Nephron progenitor cell (in vitro differentiated cells): ENCODE measurements around the gene ABI2.

ENCODE experiments used
- DNase-seq: peaks from one replicate; pipeline ENCODE4 v3.0.0; 2021
- H3K27ac Mint-ChIP-seq: 2 replicates; pipeline ENCODE4 v1.8.0; 2021; ENCODE audit warnings: mild to moderate bottlenecking, moderate library complexity, mixed read lengths
- H3K27me3 Mint-ChIP-seq: 2 replicates; pipeline ENCODE4 v1.8.0; 2021; ENCODE audit warnings: mild to moderate bottlenecking, low read depth, mixed read lengths; ENCODE audit not compliant: poor library complexity
- H3K36me3 Mint-ChIP-seq: 2 replicates; pipeline ENCODE4 v1.8.0; 2021; ENCODE audit warnings: low read depth, mixed read lengths
- H3K4me1 Mint-ChIP-seq: 2 replicates; pipeline ENCODE4 v1.8.0; 2021; ENCODE audit warnings: mixed read lengths
- H3K4me3 Mint-ChIP-seq: 2 replicates; pipeline ENCODE4 v1.8.0; 2021; ENCODE audit warnings: mild to moderate bottlenecking, moderate library complexity, mixed read lengths
- H3K9me3 Mint-ChIP-seq: 2 replicates; pipeline ENCODE4 v1.8.0; 2021; ENCODE audit warnings: mild to moderate bottlenecking, moderate library complexity, mixed read lengths
- TF ChIP-seq, protein P1 (sequence below): fragments of 200-600 bp; sonication (generic); IDR thresholded peaks from 2 replicates; pipeline ENCODE4 v1.5.0; 2021; ENCODE audit warnings: antibody characterized with exemption

ABI2 gene

DNA sequence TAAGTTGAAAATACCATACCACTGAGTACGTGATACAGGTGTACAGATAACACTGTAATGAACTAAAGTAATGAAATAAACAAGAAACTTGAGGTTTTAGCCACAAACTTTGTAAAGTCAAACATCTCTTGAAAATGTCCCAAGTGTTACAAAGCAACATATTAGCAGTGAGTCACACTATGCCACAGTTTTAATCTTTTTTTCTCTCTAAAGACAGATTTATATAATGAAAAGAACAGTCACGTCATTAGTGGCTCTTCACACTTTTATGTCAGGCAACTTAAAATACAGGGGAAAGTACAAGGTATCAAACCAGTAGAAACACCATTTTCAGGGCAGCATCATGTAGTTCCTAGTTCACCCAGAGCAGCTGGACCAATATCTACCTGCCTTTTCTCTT is 164.8 kb downstream of the ABI2 start:
- Mint-ChIP-seq H3K27me3 (no peaks in the 10 kb centered on the region), H3K4me1 (peaks cover 21% of the 10 kb centered on the region), H3K36me3 (peaks cover 50% of the 10 kb centered on the region), H3K27ac (peak overlapping the region; percentile 58), H3K4me3 (no peak overlapping the region), H3K9me3 (no peaks in the 10 kb centered on the region)
- DNase-seq = no peak
- TF ChIP-seq, protein P1, sequence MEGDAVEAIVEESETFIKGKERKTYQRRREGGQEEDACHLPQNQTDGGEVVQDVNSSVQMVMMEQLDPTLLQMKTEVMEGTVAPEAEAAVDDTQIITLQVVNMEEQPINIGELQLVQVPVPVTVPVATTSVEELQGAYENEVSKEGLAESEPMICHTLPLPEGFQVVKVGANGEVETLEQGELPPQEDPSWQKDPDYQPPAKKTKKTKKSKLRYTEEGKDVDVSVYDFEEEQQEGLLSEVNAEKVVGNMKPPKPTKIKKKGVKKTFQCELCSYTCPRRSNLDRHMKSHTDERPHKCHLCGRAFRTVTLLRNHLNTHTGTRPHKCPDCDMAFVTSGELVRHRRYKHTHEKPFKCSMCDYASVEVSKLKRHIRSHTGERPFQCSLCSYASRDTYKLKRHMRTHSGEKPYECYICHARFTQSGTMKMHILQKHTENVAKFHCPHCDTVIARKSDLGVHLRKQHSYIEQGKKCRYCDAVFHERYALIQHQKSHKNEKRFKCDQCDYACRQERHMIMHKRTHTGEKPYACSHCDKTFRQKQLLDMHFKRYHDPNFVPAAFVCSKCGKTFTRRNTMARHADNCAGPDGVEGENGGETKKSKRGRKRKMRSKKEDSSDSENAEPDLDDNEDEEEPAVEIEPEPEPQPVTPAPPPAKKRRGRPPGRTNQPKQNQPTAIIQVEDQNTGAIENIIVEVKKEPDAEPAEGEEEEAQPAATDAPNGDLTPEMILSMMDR = no peak
